Keratinocyte (primary cell): Measurements from ENCODE around the gene MAGI1. TPM values are rescaled to one million over a fixed set of nuclear protein-coding genes. Genes with fewer than 3 reads are reported as not detected.

Source experiments
- DNase-seq: peaks from one replicate; pipeline ENCODE4 v3.0.0-alpha.2; 2011; ENCODE audit warnings: low read depth, missing footprints, low spot score
- FAIRE-seq: peaks from 2 replicates; lab custom pipeline; 2011; peaks lifted over from hg19 to GRCh38; lab: Jason Lieb, UNC
- H2AFZ ChIP-seq: 2 replicates; pipeline ENCODE4 v1.6.0; 2012; ENCODE audit warnings: low read length, control low read depth, inconsistent platforms; ENCODE audit not compliant: control insufficient read depth
- H3K27ac ChIP-seq: 2 replicates; pipeline ENCODE4 v1.5.1; 2011; ENCODE audit warnings: low read length; ENCODE audit not compliant: control insufficient read depth, insufficient read depth
- H3K27me3 ChIP-seq: 3 replicates; pipeline ENCODE4 v1.6.0; 2011; ENCODE audit warnings: low read length; ENCODE audit not compliant: control insufficient read depth, insufficient read depth; ENCODE audit errors: extremely low read depth
- H3K36me3 ChIP-seq, 2 experiments: 2 replicates in 1 of 2; 3 replicates in 1 of 2; pipeline ENCODE4 v1.5.1; 2011; ENCODE audit warnings: low read length in 2 of 2, mild to moderate bottlenecking in 1 of 2; ENCODE audit not compliant: control insufficient read depth in 2 of 2, insufficient read depth in 2 of 2; ENCODE audit errors: extremely low read depth in 1 of 2
- H3K4me1 ChIP-seq: 3 replicates; pipeline ENCODE4 v1.5.1; 2011; ENCODE audit warnings: low read length; ENCODE audit not compliant: control insufficient read depth, insufficient read depth; ENCODE audit errors: extremely low read depth
- H3K4me2 ChIP-seq: 3 replicates; pipeline ENCODE4 v1.6.0; 2011; ENCODE audit warnings: low read depth, low read length; ENCODE audit not compliant: control insufficient read depth, insufficient read depth; ENCODE audit errors: extremely low read depth
- H3K4me3 ChIP-seq, 3 experiments: fragments of 200-600 bp in 1 of 3; sonication (generic) in 1 of 3; 2 replicates in 2 of 3; 3 replicates in 1 of 3; pipeline ENCODE4 v1.5.1; 2011 to 2016; ENCODE audit warnings: low read length in 3 of 3, mild to moderate bottlenecking in 3 of 3, control low read depth in 2 of 3, inconsistent platforms in 1 of 3, low read depth in 1 of 3, mixed read lengths in 1 of 3, mixed run types in 1 of 3, moderate library complexity in 1 of 3; ENCODE audit not compliant: control insufficient read depth in 2 of 3, insufficient read depth in 2 of 3; ENCODE audit errors: extremely low read depth in 1 of 3
- H3K79me2 ChIP-seq: 2 replicates; pipeline ENCODE4 v1.6.0; 2012; ENCODE audit warnings: low read length; ENCODE audit not compliant: control insufficient read depth, insufficient read depth
- H3K9ac ChIP-seq: 3 replicates; pipeline ENCODE4 v1.6.0; 2011; ENCODE audit warnings: low read length; ENCODE audit not compliant: control insufficient read depth, insufficient read depth; ENCODE audit errors: extremely low read depth
- H3K9me1 ChIP-seq: 3 replicates; pipeline ENCODE4 v1.6.0; 2011; ENCODE audit warnings: low read length; ENCODE audit not compliant: control insufficient read depth, insufficient read depth; ENCODE audit errors: extremely low read depth
- H3K9me3 ChIP-seq: 2 replicates; pipeline ENCODE4 v1.5.1; 2012; ENCODE audit warnings: low read depth, low read length; ENCODE audit not compliant: control insufficient read depth
- H4K20me1 ChIP-seq: 3 replicates; pipeline ENCODE4 v1.6.0; 2011; ENCODE audit warnings: low read length; ENCODE audit not compliant: control insufficient read depth, insufficient read depth; ENCODE audit errors: extremely low read depth
- EZH2 ChIP-seq: IDR thresholded peaks from one replicate; pipeline ENCODE4 v1.6.1; 2012; ENCODE audit warnings: inconsistent platforms, mild to moderate bottlenecking, low read length, moderate library complexity
- dilution Hi-C: fragments of 300-500 bp; cut with MboI; formaldehyde crosslinking; loops from one replicate; pipeline ENCODE4 v1.7.0; 2020; ENCODE audit warnings: low sequenced_read_pairs; ENCODE audit not compliant: extremely low pct_ligation_motif_present
- polyA plus RNA-seq, 5 experiments: library from polyadenylated mRNA; depleted of rRNA in 3 of 5; stranded (reverse) in 3 of 5; stranded (forward) in 1 of 5; unstranded in 1 of 5; fragments of >200 nt; gene quantifications; 1 replicate in 1 of 5; 2 replicates in 3 of 5; 3 replicates in 1 of 5; pipeline versions ENCODE4 v1.2.1 to v1.2.3, GENCODE V29; 2011 to 2012; ENCODE audit warnings: missing spikeins in 2 of 5, low read depth in 1 of 5, low replicate concordance in 1 of 5
- TF ChIP-seq, protein P1 (sequence below), 3 experiments: IDR thresholded peaks in 1 of 3; conservative IDR thresholded peaks in 1 of 3; optimal IDR thresholded peaks in 1 of 3; 2 replicates in 2 of 3; 3 replicates in 1 of 3; pipeline versions ENCODE3 to v1.5.1; 2011; ENCODE audit warnings: low read length in 3 of 3, mild to moderate bottlenecking in 3 of 3, moderate library complexity in 2 of 3, control low read depth in 1 of 3, inconsistent platforms in 1 of 3; ENCODE audit not compliant: insufficient read depth in 2 of 3; ENCODE audit errors: extremely low read depth in 1 of 3

MAGI1 gene
- polyA plus RNA-seq, 1 donor (not counting 4 experiments of a cell fraction or from before 2014, with no cell fraction given): 10.9 TPM

DNA sequence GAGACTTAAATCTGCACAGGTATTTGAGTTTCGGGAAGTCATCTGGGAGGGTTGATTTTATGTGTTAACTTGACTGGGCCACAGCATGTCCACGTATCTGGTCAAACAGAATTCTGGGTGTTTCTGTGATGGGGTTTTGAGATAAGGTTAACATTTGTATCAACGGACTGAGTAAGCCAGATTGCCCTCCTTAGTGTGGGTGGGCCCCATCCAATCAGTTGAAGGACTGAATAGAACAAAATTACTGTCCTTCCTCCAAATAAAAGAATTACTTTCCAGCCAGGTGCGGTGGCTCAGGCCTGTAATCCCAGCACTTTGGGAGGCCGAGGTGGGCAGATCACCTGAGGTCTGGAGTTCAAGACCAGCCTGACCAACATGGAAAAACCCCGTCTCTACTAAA is 399.3 kb downstream of the MAGI1 start:
- Histone ChIP-seq H3K79me2 (no peaks in the 10 kb centered on the region), H3K27me3 (no peaks in the 10 kb centered on the region), H3K36me3 (no peaks in the 10 kb centered on the region), H3K4me1 (no peaks in the 10 kb centered on the region), H3K4me3 (no peak overlapping the region), H3K9me3 (no peaks in the 10 kb centered on the region), H3K9ac (no peak overlapping the region), H3K27ac (no peak overlapping the region), H3K4me2 (no peak overlapping the region), H4K20me1 (no peaks in the 10 kb centered on the region), H3K9me1 (no peaks in the 10 kb centered on the region), H2AFZ (no peak overlapping the region)
- FAIRE-seq: no peak
- dilution Hi-C loops: no loop called here
- no peak for DNase-seq
- TF ChIP-seq, protein P1, sequence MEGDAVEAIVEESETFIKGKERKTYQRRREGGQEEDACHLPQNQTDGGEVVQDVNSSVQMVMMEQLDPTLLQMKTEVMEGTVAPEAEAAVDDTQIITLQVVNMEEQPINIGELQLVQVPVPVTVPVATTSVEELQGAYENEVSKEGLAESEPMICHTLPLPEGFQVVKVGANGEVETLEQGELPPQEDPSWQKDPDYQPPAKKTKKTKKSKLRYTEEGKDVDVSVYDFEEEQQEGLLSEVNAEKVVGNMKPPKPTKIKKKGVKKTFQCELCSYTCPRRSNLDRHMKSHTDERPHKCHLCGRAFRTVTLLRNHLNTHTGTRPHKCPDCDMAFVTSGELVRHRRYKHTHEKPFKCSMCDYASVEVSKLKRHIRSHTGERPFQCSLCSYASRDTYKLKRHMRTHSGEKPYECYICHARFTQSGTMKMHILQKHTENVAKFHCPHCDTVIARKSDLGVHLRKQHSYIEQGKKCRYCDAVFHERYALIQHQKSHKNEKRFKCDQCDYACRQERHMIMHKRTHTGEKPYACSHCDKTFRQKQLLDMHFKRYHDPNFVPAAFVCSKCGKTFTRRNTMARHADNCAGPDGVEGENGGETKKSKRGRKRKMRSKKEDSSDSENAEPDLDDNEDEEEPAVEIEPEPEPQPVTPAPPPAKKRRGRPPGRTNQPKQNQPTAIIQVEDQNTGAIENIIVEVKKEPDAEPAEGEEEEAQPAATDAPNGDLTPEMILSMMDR (optimal IDR thresholded peaks at IDR 0.05 in 1 of 3, IDR thresholded peaks at IDR 0.05 in 1 of 3, conservative IDR thresholded peaks at IDR 0.05 in 1 of 3; ENCODE audit: extremely low read depth in 1 of 3, insufficient read depth in 2 of 3, low read length in 3 of 3): no peak
- TF ChIP-seq EZH2: no peak

DNA sequence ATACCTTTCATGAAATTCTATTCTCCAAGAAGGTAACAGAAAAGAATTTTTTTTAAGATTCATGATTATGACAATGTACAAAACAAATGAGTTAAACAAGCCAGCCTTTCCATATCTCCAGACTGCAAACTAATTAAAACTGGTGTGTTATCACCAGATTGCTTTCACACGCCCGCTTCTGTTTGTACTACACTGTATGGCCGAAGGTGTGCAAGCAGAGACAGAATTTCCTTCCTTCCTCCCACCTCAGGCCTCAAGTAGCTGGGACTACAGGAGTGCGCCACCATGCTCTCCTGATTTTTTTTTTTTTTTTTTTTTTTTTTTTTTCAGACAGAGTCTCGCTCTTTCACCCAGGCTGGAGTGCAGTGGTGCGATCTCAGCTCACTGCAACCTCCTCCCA is 400.4 kb downstream of the MAGI1 start:
- FAIRE-seq (no peak), DNase-seq (no peak)
- Histone ChIP-seq H3K4me3 (no peak overlapping the region), H3K4me1 (no peaks in the 10 kb centered on the region), H3K4me2 (no peak overlapping the region), H3K27me3 (no peaks in the 10 kb centered on the region), H3K9ac (no peak overlapping the region), H4K20me1 (no peaks in the 10 kb centered on the region), H2AFZ (no peak overlapping the region), H3K36me3 (no peaks in the 10 kb centered on the region), H3K27ac (no peak overlapping the region), H3K9me3 (no peaks in the 10 kb centered on the region), H3K9me1 (no peaks in the 10 kb centered on the region), H3K79me2 (no peaks in the 10 kb centered on the region)
- dilution Hi-C loops: no loop called here
- TF ChIP-seq, protein P1 (optimal IDR thresholded peaks at IDR 0.05 in 1 of 3, IDR thresholded peaks at IDR 0.05 in 1 of 3, conservative IDR thresholded peaks at IDR 0.05 in 1 of 3; ENCODE audit: extremely low read depth in 1 of 3, insufficient read depth in 2 of 3, low read length in 3 of 3): no peak
- TF ChIP-seq EZH2: no peak
